Spleen (tissue), 11 donors: Measurements from ENCODE around the gene GBP3. TPM values are rescaled to one million over a fixed set of nuclear protein-coding genes. Genes with fewer than 3 reads are reported as not detected.
A peak's percentile ranks its signal among the peaks of the same experiment; 100 is the strongest.

Experiments
- DNase-seq: peaks from one replicate; pipeline ENCODE4 v3.0.0-alpha.2; 2020
- H3K27ac ChIP-seq, 8 donors: fragments of 200-600 bp; sonication (generic) in 7 of 8; 1 replicate in 4 of 8; 2 replicates in 4 of 8; pipeline versions ENCODE4 v1.5.0 to v1.8.0; 2016 to 2021; ENCODE audit warnings: inconsistent platforms in 4 of 8, mild to moderate bottlenecking in 4 of 8, moderate library complexity in 1 of 8
- H3K27me3 ChIP-seq, 7 donors: fragments of 200-600 bp; sonication (generic) in 6 of 7; replicated peaks in 1 of 7; 1 replicate in 4 of 7; 2 replicates in 3 of 7; pipeline versions ENCODE4 v1.5.0 to v1.8.0; 2016 to 2021; ENCODE audit warnings: inconsistent platforms in 3 of 7, mild to moderate bottlenecking in 1 of 7
- H3K36me3 ChIP-seq, 6 donors: fragments of 200-600 bp; sonication (generic) in 5 of 6; 1 replicate in 4 of 6; 2 replicates in 2 of 6; pipeline versions ENCODE4 v1.5.0 to v1.8.0; 2016 to 2021; ENCODE audit warnings: inconsistent platforms in 2 of 6
- H3K4me1 ChIP-seq, 6 donors: fragments of 200-600 bp; sonication (generic) in 5 of 6; 1 replicate in 3 of 6; 2 replicates in 3 of 6; pipeline versions ENCODE4 v1.5.0 to v1.8.0; 2016 to 2021; ENCODE audit warnings: inconsistent platforms in 3 of 6
- H3K4me3 ChIP-seq, 8 donors: fragments of 200-600 bp; sonication (generic) in 7 of 8; 1 replicate in 4 of 8; 2 replicates in 4 of 8; pipeline versions ENCODE4 v1.5.0 to v1.8.0; 2016 to 2021; ENCODE audit warnings: inconsistent platforms in 4 of 8, mild to moderate bottlenecking in 4 of 8, moderate library complexity in 2 of 8
- H3K9me3 ChIP-seq, 8 donors: fragments of 200-600 bp; sonication (generic) in 7 of 8; 1 replicate in 4 of 8; 2 replicates in 4 of 8; pipeline versions ENCODE4 v1.5.0 to v1.8.0; 2016 to 2021; ENCODE audit warnings: inconsistent platforms in 4 of 8
- CTCF ChIP-seq, 11 experiments: fragments of 200-600 bp in 7 of 11; fragments of 450-650 bp in 4 of 11; sonication (generic) in 4 of 11; IDR thresholded peaks in 8 of 11; conservative IDR thresholded peaks in 3 of 11; 1 replicate in 7 of 11; 2 replicates in 4 of 11; pipeline versions ENCODE4 v1.4.0 to v1.8.0; 2016 to 2021; ENCODE audit warnings: antibody characterized with exemption in 11 of 11, inconsistent platforms in 4 of 11, mild to moderate bottlenecking in 1 of 11
- POLR2A ChIP-seq, 3 donors: fragments of 450-650 bp; IDR thresholded peaks; one replicate each; pipeline ENCODE4 v1.5.1; 2017; ENCODE audit warnings: antibody characterized with exemption in 3 of 3, mild to moderate bottlenecking in 1 of 3
- POLR2AphosphoS5 ChIP-seq, 3 donors: sonication (generic); formaldehyde crosslinking; IDR thresholded peaks; one replicate each; pipeline ENCODE4 v1.5.1; 2017; ENCODE audit warnings: antibody characterized with exemption in 3 of 3
- WGBS, 5 donors: extraction: QIAGEN DNeasy Blood & Tissue Kit in 3 of 5; methylation state at CpG; one replicate each; pipeline versions ENCODE4 v1.1.5 to v1.1.7; 2013 to 2018; 5-methylcytosine and 5-hydroxymethylcytosine counted together
- intact Hi-C: fragments of 100-400 bp; cut with DNase I; formaldehyde crosslinking; loops from one replicate; pipeline ENCODE4 v1.15.0; 2023; ENCODE audit warnings: low total_unique reads
- polyA plus RNA-seq, 3 donors: library from polyadenylated mRNA; stranded (reverse); fragments of 200-250 nt; gene quantifications; one replicate each; pipeline ENCODE4 v1.2.1, GENCODE V29; 2013
- small RNA-seq, 4 donors: library from RNA; depleted of rRNA; stranded (forward); fragments of <200 nt; gene quantifications; one replicate each; pipeline ENCODE3, GENCODE V24; 2016
- total RNA-seq, 7 donors: library from RNA; depleted of rRNA in 3 of 7; stranded (reverse); fragments of >200 nt in 3 of 7; fragmentation: NEBNext Ultra II Directional in 4 of 7; extraction: Animal tissue kit (Norgen Biotek cat#: 25700) in 4 of 7; gene quantifications; one replicate each; pipeline versions ENCODE4 v1.1.0 to v1.2.1, GENCODE V29; 2016 to 2021
- donor health status: healthy with polysubstance abuse.
- donor health status: DM: no; HTN: no; CAD: no; lungs with moderate emphysema.
- donor health status: DM: no; HTN: no; CAD: no.
- donor health status: Bipolar disorder and iron deficiency.
- donor health status: healthy.
- donor health status: DM: no; HTN: no; CAD: no.
- donor health status: DM: yes; HTN: yes; CAD: no.

Gene GBP3
- total and polyA plus RNA-seq, 10 donors: 7.3 to 54.7 (median 26.6) TPM

GRCh38 chr1:88973520-88974137, 49.0 kb downstream of the GBP3 start:
- Histone ChIP-seq H3K27me3 (no peaks in the 10 kb centered on the region), H3K4me1 (peaks cover 0 to 39% (median 13%) of the 10 kb centered on the region in 6 donors), H3K36me3 (peaks cover 0 to 38% (median 5%) of the 10 kb centered on the region in 6 donors), H3K27ac (no peak overlapping the region), H3K4me3 (no peak overlapping the region), H3K9me3 (peaks cover 0 to 5% (median 0%) of the 10 kb centered on the region in 8 donors)
- TF ChIP-seq POLR2A (IDR thresholded peaks at IDR 0.05) (no peak), POLR2AphosphoS5 (IDR thresholded peaks at IDR 0.05) (no peak), CTCF (IDR thresholded peaks at IDR 0.05 in 8 of 11, conservative IDR thresholded peaks at IDR 0.05 in 3 of 11) (peak in 10 of 11 experiments; percentile 23 to 72 (median 59))
- WGBS, 5 donors: 32 to 42% (median 37%) methylated on average over 2 of the region's 2 CpGs
- DNase-seq: no peak
- intact Hi-C loops: loop anchor here (10.0 kb wide), 1 partner anchor 481 kb away; no protein-coding TSS in a partner anchor

GRCh38 chr1:88961647-88962275, 60.9 kb downstream of the GBP3 start:
- Histone ChIP-seq H3K9me3 (no peaks in the 10 kb centered on the region), H3K27me3 (no peaks in the 10 kb centered on the region), H3K4me1 (no peaks in the 10 kb centered on the region), H3K27ac (no peak overlapping the region), H3K36me3 (peaks cover 3 to 100% (median 78%) of the 10 kb centered on the region in 6 donors), H3K4me3 (no peak overlapping the region)
- no peak for DNase-seq
- TF ChIP-seq POLR2A (IDR thresholded peaks at IDR 0.05) (no peak), POLR2AphosphoS5 (IDR thresholded peaks at IDR 0.05) (no peak), CTCF (IDR thresholded peaks at IDR 0.05 in 8 of 11, conservative IDR thresholded peaks at IDR 0.05 in 3 of 11) (no peak)
- intact Hi-C loops: no loop called here

DNA sequence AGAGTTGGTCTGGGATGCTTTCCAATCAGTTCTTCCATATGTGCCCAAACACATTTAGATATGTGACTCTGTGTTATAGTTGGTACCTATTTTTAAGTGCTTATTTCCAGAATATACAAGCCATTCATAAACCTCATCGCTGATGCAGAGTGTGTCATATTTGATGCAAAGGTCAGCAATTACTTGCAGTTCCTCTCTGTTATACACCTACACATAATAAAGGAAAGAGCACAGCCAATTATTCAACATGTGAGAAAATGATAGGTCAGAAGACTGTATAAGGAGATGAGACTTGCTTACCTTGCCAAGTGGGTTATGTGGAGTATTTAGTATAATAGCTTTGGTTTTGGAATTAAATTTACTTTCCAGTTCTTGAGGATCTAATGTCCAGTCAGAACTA, 61.6 kb downstream of the GBP3 start:
- TF ChIP-seq POLR2AphosphoS5 (IDR thresholded peaks at IDR 0.05) (no peak), CTCF (IDR thresholded peaks at IDR 0.05 in 8 of 11, conservative IDR thresholded peaks at IDR 0.05 in 3 of 11) (no peak), POLR2A (IDR thresholded peaks at IDR 0.05) (no peak)
- no peaks in the 10 kb centered on the region for H3K27me3 ChIP-seq
- peaks cover 3 to 100% (median 76%) of the 10 kb centered on the region in 6 donors for H3K36me3 ChIP-seq
- no peaks in the 10 kb centered on the region for H3K4me1 ChIP-seq
- no peak overlapping the region for H3K4me3 ChIP-seq
- WGBS, 5 donors: 38 to 98% (median 42%) methylated on average over 1 of the region's 1 CpG
- no peaks in the 10 kb centered on the region for H3K9me3 ChIP-seq
- no peak for DNase-seq
- H3K27ac ChIP-seq: no peak overlapping the region
- intact Hi-C loops: no loop called here

Small RNA genes within 50 kb of the gene (small RNA-seq; reads per million reads assigned to genes)
- gene RF00019: 0 reads per million in 4 donors

Other genes starting within 250 kb of the GBP3 start
- 10 to 100 TPM; 26.1 to 40.5 (median 32.6) TPM for gene GTF2B, start 131.3 kb downstream of the GBP3 start, total RNA-seq
- gene GTF2B, start 131.3 kb downstream of the GBP3 start, polyA plus RNA-seq: 10 to 100 TPM; 24.0 to 32.2 (median 31.2) TPM
- 10 to 100 TPM; 25.3 to 30.7 (median 27.0) TPM for gene KYAT3, start 30.2 kb downstream of the GBP3 start, total RNA-seq
- gene KYAT3, start 30.2 kb downstream of the GBP3 start, polyA plus RNA-seq: 10 to 100 TPM; 19.3 to 21.4 (median 20.3) TPM
- gene RBMXL1, start 30.2 kb downstream of the GBP3 start, total RNA-seq: 10 to 100 TPM; 15.0 to 21.5 (median 19.3) TPM
- gene RBMXL1, start 30.2 kb downstream of the GBP3 start, polyA plus RNA-seq: 1 to 10 TPM; 2.8 to 4.1 (median 3.0) TPM
- gene GBP1, start 42.3 kb upstream of the GBP3 start, total RNA-seq: 100 to 1,000 TPM in 2 of 7 donors, 10 to 100 TPM in 5; 40.2 to 134 (median 63.1) TPM
- 10 to 100 TPM; 15.8 to 51.6 (median 18.5) TPM for gene GBP1, start 42.3 kb upstream of the GBP3 start, polyA plus RNA-seq
- gene GBP2, start 103.2 kb upstream of the GBP3 start, total RNA-seq: 100 to 1,000 TPM in 2 of 7 donors, 10 to 100 TPM in 5; 69.2 to 109 (median 82.6) TPM
- 10 to 100 TPM; 62.1 to 75.1 (median 66.4) TPM for gene GBP2, start 103.2 kb upstream of the GBP3 start, polyA plus RNA-seq
- gene GBP7, start 153.1 kb upstream of the GBP3 start, total RNA-seq: under 1 TPM in 3 of 7 donors, not detected in 4; 0.14 to 0.50 (median 0.24) TPM
- gene GBP7, start 153.1 kb upstream of the GBP3 start, polyA plus RNA-seq: under 1 TPM in 2 of 3 donors, not detected in 1; 0.02 to 0.03 TPM
- 10 to 100 TPM; 28.3 to 63.5 (median 40.0) TPM for gene GBP4, start 176.1 kb upstream of the GBP3 start, total RNA-seq
- 10 to 100 TPM; 14.5 to 28.5 (median 15.8) TPM for gene GBP4, start 176.1 kb upstream of the GBP3 start, polyA plus RNA-seq
- gene GBP5, start 250.0 kb upstream of the GBP3 start, total RNA-seq: 10 to 100 TPM; 48.5 to 94.5 (median 53.2) TPM
- 10 to 100 TPM; 11.3 to 16.8 (median 16.0) TPM for gene GBP5, start 250.0 kb upstream of the GBP3 start, polyA plus RNA-seq